Iris pigment epithelial cell (primary cell): ENCODE measurements around the gene MYH3.

Experiments used
- DNase-seq: peaks from one replicate; pipeline ENCODE4 v3.0.0-alpha.2; 2011; ENCODE audit warnings: low read depth

MYH3 gene

GRCh38 chr17:10613775-10614513, 43.2 kb downstream of the MYH3 start:
- no peak for DNase-seq

- DNase-seq: peak; percentile 13
Observed at GRCh38 chr17:10612957-10613744, 44.0 kb downstream of the MYH3 start.

- no peak for DNase-seq
Observed at GRCh38 chr17:10610884-10611283, 46.2 kb downstream of the MYH3 start.

GRCh38 chr17:10608244-10608643, 48.9 kb downstream of the MYH3 start:
- DNase-seq: no peak

- DNase-seq: no peak
Observed at GRCh38 chr17:10606110-10606509, 51.0 kb downstream of the MYH3 start.

- no peak for DNase-seq
Observed at GRCh38 chr17:10605221-10605783, 51.8 kb downstream of the MYH3 start.

GRCh38 chr17:10604521-10604920, 52.6 kb downstream of the MYH3 start:
- no peak for DNase-seq

GRCh38 chr17:10603931-10604330, 53.2 kb downstream of the MYH3 start:
- DNase-seq: no peak

- no peak for DNase-seq
Observed at GRCh38 chr17:10600571-10600970, 56.5 kb downstream of the MYH3 start.

- DNase-seq: no peak
Observed at GRCh38 chr17:10598621-10599020, 58.5 kb downstream of the MYH3 start.

- DNase-seq: no peak
Observed at GRCh38 chr17:10589553-10590145, 67.5 kb downstream of the MYH3 start.

- DNase-seq: no peak
Observed at GRCh38 chr17:10585529-10585928, 71.6 kb downstream of the MYH3 start.

- no peak for DNase-seq
Observed at GRCh38 chr17:10583834-10584233, 73.3 kb downstream of the MYH3 start.

GRCh38 chr17:10579270-10579669, 77.8 kb downstream of the MYH3 start:
- no peak for DNase-seq
